ENCODE measurements around the gene MORN5.

Gene MORN5

GRCh38 chr9:122192914-122193525 lies 33.3 kb downstream of the MORN5 start:
- DNase-seq: no peak

- no peak for DNase-seq
Measured at GRCh38 chr9:122193651-122194050, 33.9 kb downstream of the MORN5 start.

DNA sequence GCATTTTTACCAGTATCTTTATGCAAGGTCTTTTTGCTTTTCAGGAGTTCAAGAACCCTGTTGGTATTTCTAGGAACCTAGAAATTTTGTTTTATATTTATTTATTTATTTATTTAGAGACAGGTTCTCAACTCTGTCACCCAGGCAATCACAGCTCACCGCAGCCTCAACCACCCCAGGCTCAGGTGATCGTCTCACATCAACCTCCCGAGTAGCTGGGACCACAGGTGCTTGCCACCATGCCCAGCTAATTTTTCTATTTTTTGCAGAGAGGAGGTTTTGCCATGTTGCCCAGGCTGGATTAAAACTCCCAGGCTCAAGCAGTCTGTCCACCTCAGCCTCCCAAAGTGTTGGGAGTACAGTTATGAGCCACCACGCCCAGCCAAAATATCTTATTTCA lies 36.2 kb downstream of the MORN5 start:
- DNase-seq: no peak

DNA sequence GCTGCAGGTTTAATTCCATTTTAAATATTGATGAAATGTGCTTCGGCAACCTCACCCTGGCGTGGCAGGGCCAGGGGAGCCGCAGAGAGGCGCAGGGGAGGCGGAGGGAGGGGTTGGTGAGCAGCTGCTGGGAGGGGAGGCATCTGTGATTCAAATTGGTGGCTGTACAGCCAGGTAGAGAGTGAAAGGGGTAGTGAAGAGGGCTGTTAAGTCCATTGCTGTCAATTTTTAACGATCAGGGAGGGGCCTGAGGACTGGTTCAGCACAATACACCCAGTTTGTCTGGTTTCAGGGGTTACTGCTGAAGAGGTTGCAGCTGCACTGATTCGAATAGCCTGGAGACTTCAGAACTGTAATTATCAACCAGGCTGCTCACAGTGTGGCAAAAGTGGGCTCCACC lies 37.7 kb downstream of the MORN5 start:
- DNase-seq: no peak

DNA sequence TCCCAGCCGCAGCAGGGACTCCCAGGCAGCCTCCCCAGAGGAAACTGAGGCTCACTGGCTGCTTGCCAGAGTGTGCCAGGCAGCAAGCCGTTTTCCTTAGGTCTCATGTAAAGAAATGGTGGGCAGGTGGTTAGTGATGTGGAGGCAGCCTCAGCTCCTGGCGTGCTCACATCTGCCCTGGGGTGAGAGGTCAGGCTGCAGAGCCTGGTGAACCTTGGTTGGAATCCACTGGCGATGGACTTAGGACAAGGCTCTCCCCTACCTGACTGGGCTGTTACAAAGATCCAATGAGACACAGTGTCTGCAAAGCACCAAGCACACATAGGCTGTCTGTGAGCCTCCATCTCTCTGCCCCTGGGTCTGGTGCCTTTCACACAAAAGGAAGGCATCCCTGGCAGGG lies 38.2 kb downstream of the MORN5 start:
- no peak for DNase-seq

DNA sequence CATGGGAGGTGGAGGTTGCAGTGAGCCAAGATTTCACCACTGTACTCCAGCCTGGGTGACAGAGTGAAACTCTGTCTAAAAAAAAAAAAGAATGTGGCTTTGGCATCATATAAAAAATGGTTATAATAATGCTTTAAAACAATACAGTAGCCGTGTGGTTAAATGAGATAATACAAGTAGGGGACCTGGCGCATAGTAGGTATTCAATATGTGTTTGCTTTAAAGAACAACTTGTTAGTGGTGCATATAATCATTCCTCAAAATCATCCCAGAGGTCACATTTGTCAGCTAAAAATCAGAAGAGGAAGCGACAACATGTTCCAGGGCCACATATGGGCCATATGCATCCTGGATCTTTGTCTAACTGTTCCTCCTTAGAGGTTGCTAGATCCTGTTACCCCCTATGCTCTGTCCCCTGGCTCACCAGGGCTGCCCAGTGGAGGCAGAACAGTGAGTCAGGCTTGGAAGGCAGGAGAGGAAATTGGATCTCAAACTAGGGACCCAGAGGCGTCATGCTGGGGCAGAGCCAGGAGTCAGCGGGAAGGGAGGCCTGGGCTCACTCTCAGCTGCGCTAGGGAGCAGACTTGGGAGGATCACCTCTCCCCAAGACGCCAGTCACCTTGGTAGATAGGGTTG lies 41.4 kb downstream of the MORN5 start:
- peak in 1 of 2 donors; percentile 12 for DNase-seq

GRCh38 chr9:122201641-122202040 lies 41.9 kb downstream of the MORN5 start:
- DNase-seq: peak in 1 of 2 donors; percentile 13

- no peak for DNase-seq
Measured at GRCh38 chr9:122202111-122202510, 42.4 kb downstream of the MORN5 start.

DNA sequence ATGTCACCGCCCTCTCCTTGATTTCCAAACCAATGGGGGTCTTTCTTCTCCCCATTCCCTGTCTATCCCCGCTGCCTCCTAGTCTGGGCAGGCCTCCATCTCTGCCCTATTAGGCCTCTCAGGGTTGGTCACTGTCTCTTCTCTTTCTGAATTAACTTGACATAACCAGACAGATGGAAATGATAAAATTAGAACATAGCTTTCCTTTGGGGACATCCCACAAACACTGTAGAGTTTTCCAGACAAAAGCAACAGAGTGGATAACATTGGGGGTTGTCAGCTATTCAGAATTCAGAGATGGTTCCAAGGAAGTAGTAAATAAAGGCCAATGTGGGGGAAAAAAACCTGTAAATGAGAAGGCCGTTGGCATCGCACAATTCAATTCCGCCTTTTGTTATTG lies 44.3 kb downstream of the MORN5 start:
- no peak for DNase-seq

DNA sequence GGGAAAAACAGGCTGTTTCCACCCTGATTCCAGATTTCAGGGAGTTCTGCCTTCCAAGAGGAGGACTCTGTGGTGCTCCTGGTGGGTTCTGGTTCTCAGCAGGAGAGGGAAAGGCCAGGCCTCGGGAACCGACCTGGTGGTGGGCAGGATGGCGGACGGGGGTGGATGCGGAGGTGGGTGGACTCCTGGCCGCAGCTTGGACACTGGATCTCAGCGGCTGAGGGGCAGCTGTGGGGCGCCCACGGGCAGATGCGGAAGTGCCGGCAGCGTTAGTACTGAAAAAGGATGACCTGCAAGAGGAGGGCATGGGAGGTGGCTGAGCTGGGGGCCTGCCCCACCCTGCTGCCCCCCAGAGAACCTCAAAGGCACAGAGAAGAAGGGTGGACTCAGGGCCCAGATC lies 44.8 kb downstream of the MORN5 start:
- DNase-seq: no peak

DNA sequence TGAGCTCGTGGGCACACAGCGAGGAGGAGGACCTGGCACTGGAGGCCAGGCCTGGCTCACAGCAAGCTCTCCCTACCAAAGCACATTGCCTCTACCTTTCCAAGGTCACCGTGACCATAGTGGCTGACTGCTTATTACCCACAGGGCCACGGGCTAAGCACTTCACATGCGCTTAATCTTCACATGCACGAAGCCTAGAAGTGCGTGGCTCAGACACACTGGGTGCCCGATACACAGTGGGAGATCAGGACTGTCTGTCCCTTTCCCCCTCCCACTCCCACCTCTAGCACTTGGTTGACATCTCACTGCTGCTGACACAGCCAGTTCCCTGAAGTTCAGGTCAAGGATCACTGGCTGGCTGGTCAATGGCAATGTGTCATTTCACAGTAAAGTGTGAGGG lies 45.5 kb downstream of the MORN5 start:
- DNase-seq: no peak

GRCh38 chr9:122206118-122207046 lies 46.7 kb downstream of the MORN5 start:
- no peak for DNase-seq

GRCh38 chr9:122207096-122207495 lies 47.4 kb downstream of the MORN5 start:
- no peak for DNase-seq

- DNase-seq: no peak
Measured at GRCh38 chr9:122209451-122209850, 49.7 kb downstream of the MORN5 start.

DNA sequence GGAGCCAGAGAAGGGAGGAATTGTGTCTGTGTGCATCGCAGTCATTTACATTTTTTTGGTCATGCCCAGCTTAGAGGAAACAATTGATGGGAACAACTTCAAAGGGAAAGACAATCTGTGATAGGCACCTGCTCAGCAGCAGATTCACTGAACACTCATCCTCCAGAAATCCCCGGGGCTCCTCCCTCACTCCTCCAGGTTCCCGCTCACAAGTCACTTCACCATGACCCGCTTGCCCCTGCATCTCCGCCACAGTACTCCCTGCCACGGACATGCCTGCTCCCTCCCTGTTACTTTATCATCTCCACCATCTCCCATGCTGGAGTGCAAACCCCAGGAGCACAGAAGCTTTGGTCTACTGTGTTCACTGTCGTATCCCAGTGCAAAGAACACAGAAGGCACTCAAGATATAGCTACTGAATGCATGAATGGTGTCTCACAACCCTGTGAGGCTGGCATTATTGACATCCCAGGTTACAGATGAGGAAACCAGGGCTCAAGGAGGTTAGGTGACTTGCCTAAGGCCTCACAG lies 52.8 kb downstream of the MORN5 start:
- no peak for DNase-seq

GRCh38 chr9:122213102-122213588 lies 53.4 kb downstream of the MORN5 start:
- no peak for DNase-seq

GRCh38 chr9:122213589-122214413 lies 54.1 kb downstream of the MORN5 start:
- no peak for DNase-seq

DNA sequence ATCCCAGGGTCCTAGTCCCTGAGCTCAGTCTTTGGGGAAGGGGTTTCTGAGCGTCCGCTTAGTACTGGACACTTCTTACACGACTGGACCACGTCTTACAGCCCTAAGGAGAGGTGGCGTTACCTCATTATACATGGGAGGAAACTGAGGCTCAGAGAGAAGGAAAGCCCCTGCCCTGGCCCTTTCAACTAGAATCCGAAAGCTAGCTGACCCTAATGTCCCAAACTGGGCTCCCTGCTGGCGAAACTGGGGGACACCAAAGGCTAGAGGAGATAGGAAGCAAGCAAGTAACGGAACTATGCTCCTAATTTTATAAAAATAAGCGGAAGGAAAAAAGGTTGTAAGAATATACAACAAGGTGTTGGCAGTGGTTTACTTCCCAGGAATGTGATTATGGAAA lies 54.8 kb downstream of the MORN5 start:
- DNase-seq: no peak

GRCh38 chr9:122215663-122216062 lies 56.0 kb downstream of the MORN5 start:
- DNase-seq: no peak

DNA sequence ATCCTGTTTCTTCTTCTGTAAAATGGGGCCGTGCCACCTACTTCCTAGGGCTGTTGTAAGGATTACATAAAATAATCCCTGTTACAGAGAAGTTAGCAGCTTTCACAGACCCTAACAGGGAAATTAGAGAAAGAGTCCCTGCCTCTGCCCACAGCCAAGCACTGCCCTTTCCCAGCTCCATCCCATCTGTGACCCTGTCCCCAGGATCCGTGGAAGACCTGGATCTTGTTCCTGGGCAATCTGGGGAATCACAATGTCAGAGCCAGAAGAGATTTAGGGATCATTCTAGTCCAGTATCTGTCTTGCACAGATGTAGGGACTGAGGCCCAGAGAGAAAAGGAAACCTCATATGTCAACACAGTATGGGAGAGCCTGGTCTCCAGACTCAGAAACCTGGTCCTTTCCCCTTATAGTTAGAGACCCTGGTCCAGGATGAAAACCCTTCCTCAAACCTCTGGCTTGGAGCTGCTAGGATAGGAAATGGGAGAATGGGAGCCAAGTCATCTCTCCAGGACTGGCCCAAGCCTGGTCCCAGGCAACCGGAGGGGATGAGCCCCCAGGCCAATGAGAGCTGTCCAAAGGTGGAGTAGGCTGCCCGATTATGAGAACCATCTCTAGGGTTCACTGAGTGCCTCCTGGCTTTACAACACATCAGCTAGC lies 56.6 kb downstream of the MORN5 start:
- DNase-seq: no peak

- no peak for DNase-seq
Measured at GRCh38 chr9:122216798-122217418, 57.2 kb downstream of the MORN5 start.

DNA sequence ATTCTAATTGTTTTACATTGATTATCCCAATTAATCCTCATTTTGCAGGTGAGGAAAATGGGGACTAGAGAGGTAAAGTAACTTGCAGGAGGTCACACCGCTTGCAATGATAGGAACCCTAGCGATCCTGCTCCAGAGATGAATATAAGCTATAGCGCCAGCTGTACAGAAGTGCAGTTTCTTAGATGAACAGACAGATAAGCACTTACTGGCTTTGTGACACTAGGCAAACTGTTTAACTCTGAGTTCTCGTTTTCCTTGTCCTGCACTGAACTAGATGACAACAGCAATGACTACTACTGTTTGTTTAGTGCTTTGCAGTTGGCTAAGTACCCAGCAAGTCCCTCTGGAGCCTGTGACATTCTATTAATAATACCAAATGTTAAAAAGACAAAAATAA lies 57.9 kb downstream of the MORN5 start:
- peak in 1 of 2 donors; percentile 59 for DNase-seq
